AG04450 (cell line): Measurements from ENCODE around the gene PDE10A. TPM values are rescaled to one million over a fixed set of nuclear protein-coding genes. Genes with fewer than 3 reads are reported as not detected.
"Not testable (repeated sequence)": the region's sequence is repeated elsewhere in the genome, so short reads cannot be mapped to it uniquely, and the experiment has no call there.

ENCODE experiments used
- CTCF ChIA-PET: fragments of 300-600, 350-600 bp; formaldehyde crosslinking; extraction: SDS; loops from one replicate; lab custom pipeline; 2022; ENCODE audit warnings: antibody characterized with exemption, inconsistent platforms; lab: Charles Lee
- POLR2A ChIA-PET: fragments of 350-600 bp; formaldehyde crosslinking; extraction: SDS; loops from one replicate; lab custom pipeline; 2021; ENCODE audit warnings: antibody characterized with exemption, inconsistent platforms; lab: Yijun Ruan, JAX
- DNase-seq: peaks from one replicate; pipeline ENCODE4 v3.0.0-alpha.2; 2011; ENCODE audit warnings: low read depth, low spot score
- H3K27ac ChIP-seq: one replicate; pipeline ENCODE4 v1.5.1; 2012; ENCODE audit warnings: low read depth, low read length, control low read depth
- H3K27me3 ChIP-seq: one replicate; pipeline ENCODE4 v1.6.0; 2012; ENCODE audit warnings: low read length; ENCODE audit not compliant: control insufficient read depth, insufficient read depth
- H3K4me3 ChIP-seq: 2 replicates; pipeline ENCODE4 v1.5.1; 2011; ENCODE audit warnings: mild to moderate bottlenecking, low read depth, low read length, control low read depth
- H3K9me3 ChIP-seq: 2 replicates; pipeline ENCODE4 v1.5.1; 2012; ENCODE audit warnings: low read length; ENCODE audit not compliant: control insufficient read depth, insufficient read depth
- polyA plus RNA-seq: library from polyadenylated mRNA; depleted of rRNA; stranded (reverse); fragments of >200 nt; gene quantifications from 2 replicates; pipeline ENCODE4 v1.2.3, GENCODE V29; 2011
- TF ChIP-seq, protein P1 (sequence below): IDR thresholded peaks from 2 replicates; pipeline ENCODE4 v1.5.1; 2011; ENCODE audit warnings: low read depth, low read length, control low read depth, inconsistent platforms

Gene PDE10A
- polyA plus RNA-seq, 1 experiment = 7.8 TPM

DNA sequence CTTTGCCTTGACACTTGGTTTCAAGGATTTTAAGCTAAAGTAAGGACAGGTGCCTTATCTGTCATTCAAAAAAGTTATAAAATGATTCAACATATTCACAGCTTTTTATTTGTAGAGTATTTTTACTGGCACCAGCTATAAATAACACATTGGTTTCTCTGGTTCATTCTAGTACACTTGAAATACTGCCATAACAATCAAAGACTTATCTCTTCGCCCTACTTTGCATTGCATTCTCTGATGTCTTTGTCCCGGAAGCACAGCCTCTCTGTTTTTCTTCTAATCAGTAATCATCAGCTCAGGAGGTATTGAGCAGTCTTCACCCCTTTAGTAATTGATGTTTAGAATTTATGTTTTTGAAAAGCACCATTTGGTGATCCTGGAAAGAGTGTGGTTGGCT is 156.4 kb downstream of the PDE10A start:
- Histone ChIP-seq H3K9me3 (peaks cover 3% of the 10 kb centered on the region; the same call in 1 of the 2 replicates), H3K27me3 (no peaks in the 10 kb centered on the region), H3K27ac (no peak overlapping the region), H3K4me3 (no peak overlapping the region)
- DNase-seq = no peak
- ChIA-PET POLR2A (no interaction called here), CTCF (no interaction called here)
- TF ChIP-seq, protein P1, sequence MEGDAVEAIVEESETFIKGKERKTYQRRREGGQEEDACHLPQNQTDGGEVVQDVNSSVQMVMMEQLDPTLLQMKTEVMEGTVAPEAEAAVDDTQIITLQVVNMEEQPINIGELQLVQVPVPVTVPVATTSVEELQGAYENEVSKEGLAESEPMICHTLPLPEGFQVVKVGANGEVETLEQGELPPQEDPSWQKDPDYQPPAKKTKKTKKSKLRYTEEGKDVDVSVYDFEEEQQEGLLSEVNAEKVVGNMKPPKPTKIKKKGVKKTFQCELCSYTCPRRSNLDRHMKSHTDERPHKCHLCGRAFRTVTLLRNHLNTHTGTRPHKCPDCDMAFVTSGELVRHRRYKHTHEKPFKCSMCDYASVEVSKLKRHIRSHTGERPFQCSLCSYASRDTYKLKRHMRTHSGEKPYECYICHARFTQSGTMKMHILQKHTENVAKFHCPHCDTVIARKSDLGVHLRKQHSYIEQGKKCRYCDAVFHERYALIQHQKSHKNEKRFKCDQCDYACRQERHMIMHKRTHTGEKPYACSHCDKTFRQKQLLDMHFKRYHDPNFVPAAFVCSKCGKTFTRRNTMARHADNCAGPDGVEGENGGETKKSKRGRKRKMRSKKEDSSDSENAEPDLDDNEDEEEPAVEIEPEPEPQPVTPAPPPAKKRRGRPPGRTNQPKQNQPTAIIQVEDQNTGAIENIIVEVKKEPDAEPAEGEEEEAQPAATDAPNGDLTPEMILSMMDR = no peak

DNA sequence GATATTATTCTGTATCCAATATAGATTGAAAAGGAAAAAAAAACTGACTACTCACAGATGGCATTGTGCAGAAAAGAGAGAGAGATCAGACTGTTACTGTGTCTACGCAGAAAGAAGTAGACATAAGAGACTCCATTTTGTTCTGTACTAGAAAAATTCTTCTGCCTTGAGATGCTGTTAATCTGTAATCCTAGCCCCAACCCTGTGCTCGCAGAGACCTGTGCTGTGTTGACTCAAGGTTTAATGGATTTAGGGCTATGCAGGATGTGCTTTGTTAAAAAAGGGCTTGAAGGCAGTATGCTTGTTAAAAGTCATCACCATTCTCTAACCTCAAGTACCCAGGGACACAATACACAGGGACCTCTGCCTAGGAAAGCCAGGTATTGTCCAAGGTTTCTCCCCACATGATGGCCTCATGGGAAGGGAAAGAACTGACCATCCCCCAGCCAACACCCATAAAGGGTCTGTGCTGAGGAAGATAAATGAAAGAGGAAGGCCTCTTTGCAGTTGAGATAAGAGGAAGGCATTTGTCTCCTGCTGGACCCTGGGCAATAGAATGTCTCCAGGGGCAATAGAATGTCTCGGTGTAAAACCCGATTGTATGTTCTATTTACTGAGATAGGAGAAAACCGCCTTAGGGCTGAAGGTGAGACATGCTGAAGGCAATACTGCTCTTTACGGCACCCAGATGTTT is 162.7 kb downstream of the PDE10A start:
- H3K27ac ChIP-seq, POLR2A ChIA-PET, H3K9me3 ChIP-seq, H3K4me3 ChIP-seq, H3K27me3 ChIP-seq, CTCF ChIA-PET, DNase-seq: not testable (repeated sequence)

DNA sequence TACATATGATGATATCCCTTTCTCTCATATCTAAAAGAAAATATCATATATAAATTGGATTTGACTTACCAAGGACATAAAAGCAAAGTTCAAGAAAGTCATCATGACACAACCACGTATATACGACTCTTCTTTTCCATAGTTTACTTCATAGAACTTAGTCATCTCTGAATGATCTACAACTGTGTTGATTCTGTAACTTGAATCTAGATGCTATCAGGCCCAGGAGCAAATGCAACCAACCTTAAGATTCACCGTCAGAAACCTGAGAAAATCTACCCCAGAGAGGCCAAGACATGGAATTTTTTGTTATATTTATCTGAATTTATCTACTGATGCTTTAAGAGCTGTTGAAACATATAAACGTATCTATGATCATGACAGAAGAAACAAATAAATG is 165.6 kb downstream of the PDE10A start:
- ChIA-PET CTCF (interaction anchor here (1.9 kb wide), 1 partner anchor 57 kb away, joined by 5 read pairs; no protein-coding TSS in a partner anchor), POLR2A (no interaction called here)
- DNase-seq = no peak
- TF ChIP-seq, protein P1 = no peak
- Histone ChIP-seq H3K9me3 (0 out of 2 replicates have a peak, but pooled peaks cover 2% of the 10 kb centered on the region), H3K27me3 (no peaks in the 10 kb centered on the region), H3K4me3 (no peak overlapping the region), H3K27ac (no peak overlapping the region)

DNA sequence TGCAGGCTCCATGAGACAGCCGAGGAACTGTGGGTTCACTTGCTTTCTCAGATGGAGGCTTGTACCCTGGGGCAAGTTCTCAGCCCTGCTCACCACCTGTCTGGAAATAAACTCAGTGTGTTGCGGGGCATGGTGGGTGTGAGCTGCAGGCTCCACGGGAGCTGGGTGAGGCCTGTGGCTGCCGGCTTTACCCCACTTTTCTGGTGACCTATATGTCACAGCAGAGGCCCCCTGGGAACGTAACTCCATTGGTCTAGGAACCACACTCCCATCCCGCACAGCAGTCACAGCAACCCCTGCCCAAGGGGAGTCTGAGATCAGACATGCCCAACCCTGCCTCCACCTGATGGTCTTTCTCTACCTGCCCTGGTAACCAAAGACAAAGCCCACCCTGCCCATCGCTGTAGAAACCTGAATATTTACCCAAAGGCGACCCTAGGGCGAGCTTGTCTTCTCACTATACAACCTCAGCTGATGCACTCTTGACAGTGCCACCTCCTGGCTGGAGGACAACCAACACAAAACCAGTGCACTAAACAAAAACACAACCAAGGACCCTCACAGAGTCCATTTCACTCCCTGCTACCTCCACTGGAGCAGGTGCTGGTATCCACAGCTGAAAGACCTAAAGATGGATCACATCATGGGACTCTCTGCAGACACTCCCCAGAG is 174.3 kb downstream of the PDE10A start:
- H3K27ac ChIP-seq = no peak overlapping the region
- H3K27me3 ChIP-seq = no peaks in the 10 kb centered on the region
- TF ChIP-seq, protein P1 = no peak
- peaks cover 19% of the 10 kb centered on the region for H3K9me3 ChIP-seq
- ChIA-PET CTCF (no interaction called here), POLR2A (no interaction called here)
- no peak for DNase-seq
- no peak overlapping the region for H3K4me3 ChIP-seq

DNA sequence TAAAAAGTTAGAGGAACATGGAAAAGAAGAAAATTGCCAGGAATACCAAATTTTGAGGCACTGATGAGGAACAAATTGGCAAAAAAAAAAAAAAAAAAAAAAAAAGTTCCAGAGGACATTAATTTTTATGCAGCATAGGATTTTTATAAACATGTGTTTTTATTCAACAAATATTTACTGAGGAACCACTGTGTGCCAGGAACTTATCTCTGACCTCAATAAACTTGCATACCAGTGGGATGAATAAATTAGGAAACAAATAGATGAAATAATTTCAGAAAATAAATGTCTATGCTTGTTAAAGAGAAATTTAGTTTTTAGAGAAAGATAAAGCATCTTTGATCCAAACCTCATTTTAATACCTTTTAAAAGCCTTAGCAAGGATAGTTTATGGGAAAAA is 175.1 kb downstream of the PDE10A start:
- ChIA-PET POLR2A (no interaction called here), CTCF (no interaction called here)
- Histone ChIP-seq H3K27ac (no peak overlapping the region), H3K27me3 (no peaks in the 10 kb centered on the region), H3K4me3 (no peak overlapping the region), H3K9me3 (peaks cover 19% of the 10 kb centered on the region)
- TF ChIP-seq, protein P1 = no peak
- DNase-seq = no peak
